Esophagus muscularis mucosa (tissue), 3 donors: Measurements from ENCODE around the gene KIAA1210.

Experiments used
- CTCF ChIP-seq, 3 experiments: fragments of 200-600 bp in 2 of 3; fragments of 450-650 bp in 1 of 3; sonication (generic) in 2 of 3; IDR thresholded peaks; one replicate each; pipeline ENCODE4 v1.5.1; 2017 to 2019; ENCODE audit warnings: antibody characterized with exemption in 3 of 3, mild to moderate bottlenecking in 2 of 3, moderate library complexity in 1 of 3
- POLR2A ChIP-seq: fragments of 450-650 bp; IDR thresholded peaks from one replicate; pipeline ENCODE4 v1.6.1; 2017; ENCODE audit warnings: antibody characterized with exemption, moderate library complexity, mild to moderate bottlenecking, low read depth

GRCh38 chrX:119121341-119121740 is 6.3 kb downstream of the KIAA1210 start:
- TF ChIP-seq CTCF (IDR thresholded peaks at IDR 0.05): no peak
- TF ChIP-seq POLR2A: no peak
